ENCODE measurements around the gene KIF26B. TPM values are rescaled to one million over a fixed set of nuclear protein-coding genes. Genes with fewer than 3 reads are reported as not detected.

The KIF26B gene
- polyA plus RNA-seq, 2 of the 4 experiments (the other 2 are of a cell fraction) = 0.01 to 0.04 TPM

DNA sequence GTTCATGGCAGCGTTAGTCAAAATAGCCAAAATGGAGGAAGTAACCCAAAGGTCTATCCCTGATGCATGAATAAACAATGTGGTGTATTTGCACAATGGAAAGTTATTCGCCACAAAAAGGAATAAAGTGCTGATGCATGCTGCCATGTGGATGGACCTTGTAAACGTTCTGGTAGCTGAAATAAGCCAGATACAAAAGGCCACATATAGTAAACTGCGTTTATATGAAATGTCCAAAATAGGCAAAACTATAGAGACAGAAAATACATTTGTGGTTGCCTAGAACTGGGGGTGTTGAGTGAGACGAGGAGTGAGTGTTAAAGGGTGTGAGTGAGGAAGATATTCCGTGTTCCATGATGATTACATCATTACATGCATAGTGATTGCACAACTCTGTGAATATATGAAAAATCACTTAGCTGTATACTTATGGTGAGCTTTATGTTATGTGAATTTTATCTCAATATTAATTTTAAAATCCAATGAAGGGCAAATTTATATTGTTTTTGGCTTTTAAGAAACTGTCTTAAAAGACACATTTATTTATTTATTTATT lies 321.3 kb downstream of the KIF26B start:
- H3K4me1 ChIP-seq = no peaks in the 10 kb centered on the region
- FAIRE-seq = no peak
- H3K27ac ChIP-seq = no peak overlapping the region
- H3K4me2 ChIP-seq = no peak overlapping the region
- no peak overlapping the region for H3K4me3 ChIP-seq
- no peak for DNase-seq (ENCODE audit: low read depth in 1 of 2, low spot score in 1 of 2)
- 38% methylated on average over 6 of the region's 6 CpGs for WGBS (ENCODE audit: missing lambda C conversion rate)
- ATAC-seq = no peak
- TF ChIP-seq HOXB13 (CRISPR knock-in tag; IDR thresholded peaks at IDR 0.05; ENCODE audit: low read depth) (no peak), CEBPB (IDR thresholded peaks at IDR 0.05) (peak; percentile 40 to 66; a peak in 3 of 4 replicates)
- CTCF ChIA-PET = no interaction called here
- POLR2A ChIA-PET = no interaction called here
- no peaks in the 10 kb centered on the region for H3K9me3 ChIP-seq

DNA sequence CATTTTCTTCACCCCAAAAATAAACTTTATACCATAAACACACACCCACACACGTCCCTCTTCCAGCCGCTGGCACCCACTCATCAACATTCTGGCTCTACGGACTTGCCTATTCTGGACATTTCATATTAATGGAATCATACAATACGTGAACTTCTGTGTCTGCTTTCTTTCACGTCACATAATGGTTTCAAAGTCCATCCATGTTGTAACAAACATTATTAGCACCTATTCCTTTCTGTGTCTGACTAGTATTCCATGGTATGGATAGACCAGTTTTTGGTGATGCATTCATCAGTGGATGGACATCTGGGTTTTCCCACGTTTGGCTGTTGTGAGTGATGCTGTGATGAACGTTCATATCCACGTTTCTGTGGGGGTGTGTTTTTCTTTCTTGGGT lies 323.2 kb downstream of the KIF26B start:
- TF ChIP-seq HEYL (CRISPR knock-in tag; IDR thresholded peaks at IDR 0.05) = no peak
- TF ChIP-seq FOXS1 (CRISPR knock-in tag; IDR thresholded peaks at IDR 0.05) = no peak
- no peak for TF ChIP-seq POLR2AphosphoS2 (conservative IDR thresholded peaks at IDR 0.05; ENCODE audit: low read length)
- no peak for TF ChIP-seq MAFK (IDR thresholded peaks at IDR 0.05; ENCODE audit: partially characterized antibody)
- no peak for TF ChIP-seq KDM5A (IDR thresholded peaks at IDR 0.05)
- no peak for TF ChIP-seq KDM1A (IDR thresholded peaks at IDR 0.05; ENCODE audit: low read depth)
- no peak for TF ChIP-seq NR3C1 (IDR thresholded peaks at IDR 0.05)
- TF ChIP-seq ESRRA (IDR thresholded peaks at IDR 0.05; ENCODE audit: borderline replicate concordance, low read length) = no peak
- TF ChIP-seq, protein P1, sequence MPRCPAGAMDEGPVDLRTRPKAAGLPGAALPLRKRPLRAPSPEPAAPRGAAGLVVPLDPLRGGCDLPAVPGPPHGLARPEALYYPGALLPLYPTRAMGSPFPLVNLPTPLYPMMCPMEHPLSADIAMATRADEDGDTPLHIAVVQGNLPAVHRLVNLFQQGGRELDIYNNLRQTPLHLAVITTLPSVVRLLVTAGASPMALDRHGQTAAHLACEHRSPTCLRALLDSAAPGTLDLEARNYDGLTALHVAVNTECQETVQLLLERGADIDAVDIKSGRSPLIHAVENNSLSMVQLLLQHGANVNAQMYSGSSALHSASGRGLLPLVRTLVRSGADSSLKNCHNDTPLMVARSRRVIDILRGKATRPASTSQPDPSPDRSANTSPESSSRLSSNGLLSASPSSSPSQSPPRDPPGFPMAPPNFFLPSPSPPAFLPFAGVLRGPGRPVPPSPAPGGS (IDR thresholded peaks at IDR 0.05) = no peak
- TF ChIP-seq MAZ (IDR thresholded peaks at IDR 0.05; ENCODE audit: borderline replicate concordance, low read depth, low read length) = no peak
- FAIRE-seq (no peak), DNase-seq (ENCODE audit: low read depth in 1 of 2, low spot score in 1 of 2) (no peak), ATAC-seq (no peak)
- WGBS (ENCODE audit: missing lambda C conversion rate) = 32% methylated on average over 8 of the region's 8 CpGs
- H3K27ac ChIP-seq = no peak overlapping the region
- no peak overlapping the region for H3K4me2 ChIP-seq
- no peaks in the 10 kb centered on the region for H3K4me1 ChIP-seq
- H3K4me3 ChIP-seq = no peak overlapping the region
- CTCF ChIA-PET = no interaction called here
- POLR2A ChIA-PET = no interaction called here
- no peaks in the 10 kb centered on the region for H3K9me3 ChIP-seq

DNA sequence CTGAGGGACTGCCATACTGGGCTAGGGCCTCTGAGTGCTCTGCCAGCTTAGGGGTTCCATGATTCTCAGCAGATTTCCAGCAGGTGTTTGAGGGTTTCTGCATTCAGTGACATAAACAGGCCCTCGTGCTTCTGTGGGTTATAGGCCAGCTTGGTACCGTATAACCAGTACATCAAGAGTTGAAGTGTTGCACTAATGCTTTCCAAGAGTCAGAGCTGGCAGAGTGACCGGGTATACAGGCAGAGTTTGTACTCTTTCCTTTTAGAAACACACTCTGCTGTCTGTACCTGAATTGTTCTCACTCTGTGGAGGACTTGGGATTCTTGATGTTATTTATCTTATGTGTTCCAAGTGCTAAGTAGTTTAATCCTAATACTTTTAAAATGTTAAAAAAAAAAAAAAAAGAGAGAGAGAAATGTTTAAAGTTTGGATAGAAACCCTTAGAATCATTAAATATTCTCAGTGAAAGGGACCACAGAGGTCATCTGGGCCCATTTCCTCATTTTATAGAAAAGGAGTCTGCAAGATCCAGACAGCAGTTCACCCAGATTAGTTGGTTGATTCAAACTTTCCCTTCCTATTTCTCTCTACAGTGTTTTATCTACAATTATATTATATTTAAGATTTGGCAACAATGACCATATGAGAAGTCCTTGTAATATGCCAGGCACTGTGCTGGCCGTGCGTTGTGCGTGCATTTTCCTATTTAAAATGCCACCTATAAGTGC lies 325.8 kb downstream of the KIF26B start:
- FAIRE-seq = no peak
- ChIA-PET CTCF (no interaction called here), POLR2A (no interaction called here)

DNA sequence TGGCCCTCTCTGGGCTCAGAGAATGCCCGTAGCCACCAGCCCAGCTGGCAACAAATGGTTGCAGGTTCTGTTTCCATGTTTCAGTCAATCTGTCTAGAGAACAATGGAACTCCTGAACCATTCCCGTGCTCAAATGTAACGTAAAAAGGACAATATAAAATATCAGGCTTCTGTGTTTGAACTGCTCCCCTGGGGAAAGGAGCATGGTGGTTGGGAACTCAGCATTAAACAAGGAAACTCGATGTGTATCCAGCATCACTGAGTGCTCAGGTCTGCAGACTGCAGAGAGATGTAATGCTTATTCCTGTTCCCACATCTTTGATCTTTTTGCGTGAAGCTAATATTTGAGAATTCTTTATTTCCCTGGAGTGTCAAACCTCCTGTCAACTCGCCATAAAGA lies 326.5 kb downstream of the KIF26B start:
- Histone ChIP-seq H3K4me2 (no peak overlapping the region), H3K9me3 (no peaks in the 10 kb centered on the region), H3K4me1 (no peaks in the 10 kb centered on the region), H3K4me3 (no peak overlapping the region), H3K27ac (no peak overlapping the region)
- WGBS (ENCODE audit: missing lambda C conversion rate) = 35% methylated on average over 6 of the region's 6 CpGs
- CTCF ChIA-PET = no interaction called here
- DNase-seq (ENCODE audit: low read depth in 1 of 2, low spot score in 1 of 2) = no peak
- no peak for ATAC-seq
- no peak for FAIRE-seq
- TF ChIP-seq MAZ (IDR thresholded peaks at IDR 0.05; ENCODE audit: borderline replicate concordance, low read depth, low read length) (no peak), HEYL (CRISPR knock-in tag; IDR thresholded peaks at IDR 0.05) (no peak), NFE2L2 (conservative IDR thresholded peaks at IDR 0.05; ENCODE audit: low read length) (no peak), CBX2 (IDR thresholded peaks at IDR 0.05; ENCODE audit: borderline replicate concordance, low read depth) (no peak), CHD2 (IDR thresholded peaks at IDR 0.05; ENCODE audit: low read length, partially characterized antibody) (no peak), CEBPB (IDR thresholded peaks at IDR 0.05) (no peak)
- TF ChIP-seq, protein P2, sequence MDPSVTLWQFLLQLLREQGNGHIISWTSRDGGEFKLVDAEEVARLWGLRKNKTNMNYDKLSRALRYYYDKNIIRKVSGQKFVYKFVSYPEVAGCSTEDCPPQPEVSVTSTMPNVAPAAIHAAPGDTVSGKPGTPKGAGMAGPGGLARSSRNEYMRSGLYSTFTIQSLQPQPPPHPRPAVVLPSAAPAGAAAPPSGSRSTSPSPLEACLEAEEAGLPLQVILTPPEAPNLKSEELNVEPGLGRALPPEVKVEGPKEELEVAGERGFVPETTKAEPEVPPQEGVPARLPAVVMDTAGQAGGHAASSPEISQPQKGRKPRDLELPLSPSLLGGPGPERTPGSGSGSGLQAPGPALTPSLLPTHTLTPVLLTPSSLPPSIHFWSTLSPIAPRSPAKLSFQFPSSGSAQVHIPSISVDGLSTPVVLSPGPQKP (IDR thresholded peaks at IDR 0.05; ENCODE audit: low read depth, low read length) = no peak
- TF ChIP-seq, protein P3, sequence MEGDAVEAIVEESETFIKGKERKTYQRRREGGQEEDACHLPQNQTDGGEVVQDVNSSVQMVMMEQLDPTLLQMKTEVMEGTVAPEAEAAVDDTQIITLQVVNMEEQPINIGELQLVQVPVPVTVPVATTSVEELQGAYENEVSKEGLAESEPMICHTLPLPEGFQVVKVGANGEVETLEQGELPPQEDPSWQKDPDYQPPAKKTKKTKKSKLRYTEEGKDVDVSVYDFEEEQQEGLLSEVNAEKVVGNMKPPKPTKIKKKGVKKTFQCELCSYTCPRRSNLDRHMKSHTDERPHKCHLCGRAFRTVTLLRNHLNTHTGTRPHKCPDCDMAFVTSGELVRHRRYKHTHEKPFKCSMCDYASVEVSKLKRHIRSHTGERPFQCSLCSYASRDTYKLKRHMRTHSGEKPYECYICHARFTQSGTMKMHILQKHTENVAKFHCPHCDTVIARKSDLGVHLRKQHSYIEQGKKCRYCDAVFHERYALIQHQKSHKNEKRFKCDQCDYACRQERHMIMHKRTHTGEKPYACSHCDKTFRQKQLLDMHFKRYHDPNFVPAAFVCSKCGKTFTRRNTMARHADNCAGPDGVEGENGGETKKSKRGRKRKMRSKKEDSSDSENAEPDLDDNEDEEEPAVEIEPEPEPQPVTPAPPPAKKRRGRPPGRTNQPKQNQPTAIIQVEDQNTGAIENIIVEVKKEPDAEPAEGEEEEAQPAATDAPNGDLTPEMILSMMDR (IDR thresholded peaks at IDR 0.05) = no peak
- POLR2A ChIA-PET = no interaction called here

More for the DNA sequence above, 325.8 kb downstream of the KIF26B start:
- DNase-seq (ENCODE audit: low read depth in 1 of 2, low spot score in 1 of 2) = no peak
- H3K4me3 ChIP-seq = no peak overlapping the region
- H3K4me2 ChIP-seq = no peak overlapping the region
- ATAC-seq = no peak
- 47% methylated on average over 6 of the region's 6 CpGs for WGBS (ENCODE audit: missing lambda C conversion rate)
- no peaks in the 10 kb centered on the region for H3K9me3 ChIP-seq
- TF ChIP-seq EP300 (IDR thresholded peaks at IDR 0.05) (no peak), ESRRA (IDR thresholded peaks at IDR 0.05; ENCODE audit: borderline replicate concordance, low read length) (no peak), BHLHE40 (IDR thresholded peaks at IDR 0.05; ENCODE audit: low read depth, low read length) (no peak), FOSB (CRISPR knock-in tag; IDR thresholded peaks at IDR 0.05) (no peak), TFCP2L1 (CRISPR knock-in tag; IDR thresholded peaks at IDR 0.05) (no peak), NFE2L2 (conservative IDR thresholded peaks at IDR 0.05; ENCODE audit: low read length) (no peak), MAFK (IDR thresholded peaks at IDR 0.05; ENCODE audit: partially characterized antibody) (no peak), RAD21 (conservative IDR thresholded peaks at IDR 0.05 in 1 of 2, IDR thresholded peaks at IDR 0.05 in 1 of 2) (no peak)
- H3K4me1 ChIP-seq = no peaks in the 10 kb centered on the region
- no peak overlapping the region for H3K27ac ChIP-seq

Data from A549 (cell line).